PC-9 (cell line): Measurements from ENCODE around the gene NECAB2. TPM values are rescaled to one million over a fixed set of nuclear protein-coding genes. Genes with fewer than 3 reads are reported as not detected.

Experiments
- BruUV-seq: library from RNA; stranded (reverse); fragments of 400-500 nt; replicated peaks from 2 replicates; lab custom pipeline; 2021; lab: Mats Ljungman, UMichigan
- CTCF ChIA-PET: fragments of 300-600 bp; sonication (Branson Sonifier 250); formaldehyde crosslinking; loops from one replicate; lab custom pipeline; 2022; ENCODE audit warnings: antibody characterized with exemption; lab: Charles Lee
- POLR2A ChIA-PET: fragments of 300-600 bp; sonication (Branson Sonifier 250); formaldehyde crosslinking; loops from one replicate; lab custom pipeline; 2022; ENCODE audit warnings: antibody characterized with exemption; ENCODE audit not compliant: unreplicated experiment; lab: Charles Lee
- DNase-seq, 2 experiments: peaks; one replicate each; pipeline versions ENCODE4 v3.0.0 to v3.0.0-alpha.2; 2015 to 2022; ENCODE audit warnings: mixed read lengths in 1 of 2
- H2AFZ ChIP-seq: fragments of 200-600 bp; sonication (generic); 2 replicates; pipeline ENCODE4 v1.8.1; 2017; ENCODE audit warnings: antibody characterized with exemption
- H3F3A ChIP-seq: fragments of 200-600 bp; sonication (generic); 2 replicates; pipeline ENCODE4 v1.8.1; 2017; ENCODE audit warnings: antibody characterized with exemption, mild to moderate bottlenecking, low read depth; ENCODE audit not compliant: insufficient read depth
- H3K27ac ChIP-seq: fragments of 200-600 bp; sonication (generic); 2 replicates; pipeline ENCODE4 v1.6.1; 2016; ENCODE audit warnings: mixed run types
- H3K27me3 ChIP-seq: fragments of 200-600 bp; sonication (generic); 2 replicates; pipeline ENCODE4 v1.6.1; 2016; ENCODE audit warnings: low read depth, mixed run types; ENCODE audit not compliant: insufficient read depth
- H3K36me3 ChIP-seq: fragments of 200-600 bp; sonication (generic); 2 replicates; pipeline ENCODE4 v1.6.1; 2016; ENCODE audit warnings: low read depth, mixed run types
- H3K4me1 ChIP-seq: fragments of 200-600 bp; sonication (generic); replicated peaks from 2 replicates; pipeline ENCODE4 v1.6.1; 2016; ENCODE audit warnings: mixed run types; ENCODE audit not compliant: insufficient read depth
- H3K4me2 ChIP-seq: fragments of 200-600 bp; sonication (generic); 2 replicates; pipeline ENCODE4 v1.6.1; 2017; ENCODE audit warnings: mixed run types
- H3K4me3 ChIP-seq: fragments of 200-600 bp; sonication (generic); 2 replicates; pipeline ENCODE4 v1.6.1; 2016; ENCODE audit warnings: mixed run types
- H3K79me2 ChIP-seq: fragments of 200-600 bp; sonication (generic); 2 replicates; pipeline ENCODE4 v1.6.1; 2017; ENCODE audit warnings: low read depth, mixed run types
- H3K9me2 ChIP-seq: fragments of 200-600 bp; sonication (generic); 2 replicates; pipeline ENCODE4 v1.8.1; 2017; ENCODE audit warnings: mild to moderate bottlenecking; ENCODE audit not compliant: insufficient read depth
- H3K9me3 ChIP-seq: fragments of 200-600 bp; sonication (generic); 2 replicates; pipeline ENCODE4 v1.8.1; 2016; ENCODE audit warnings: low read depth; ENCODE audit not compliant: insufficient read depth
- H4K20me1 ChIP-seq: fragments of 200-600 bp; sonication (generic); 2 replicates; pipeline ENCODE4 v1.8.1; 2017; ENCODE audit not compliant: insufficient read depth
- CTCF ChIP-seq: fragments of 200-600 bp; sonication (generic); conservative IDR thresholded peaks from 2 replicates; pipeline ENCODE4 v1.6.1; 2017; ENCODE audit warnings: mixed run types, antibody characterized with exemption, mild to moderate bottlenecking, moderate library complexity
- EZH2 ChIP-seq: fragments of 200-600 bp; sonication (generic); IDR thresholded peaks from 2 replicates; pipeline ENCODE4 v1.8.0; 2017; ENCODE audit warnings: antibody characterized with exemption, low read depth
- intact Hi-C: fragments of 100-400 bp; cut with micrococcal nuclease; formaldehyde crosslinking; loops from one replicate; pipeline ENCODE4 v1.10.0; 2022; ENCODE audit not compliant: unreplicated experiment
- total RNA-seq: library from RNA; stranded (reverse); gene quantifications from 2 replicates; pipeline ENCODE4 v1.2.3, GENCODE V29; 2021

The NECAB2 gene
- total RNA-seq, 1 experiment from 2014 or later, result 0.74 TPM

GRCh38 chr16:84049403-84050060 is 81.5 kb downstream of the NECAB2 start:
- intact Hi-C loops, result no loop called here
- no peaks in the 10 kb centered on the region for H3F3A ChIP-seq
- no peaks in the 10 kb centered on the region for H3K4me1 ChIP-seq
- no peak overlapping the region for H2AFZ ChIP-seq
- no peaks in the 10 kb centered on the region for H4K20me1 ChIP-seq
- H3K9me2 ChIP-seq, result no peaks in the 10 kb centered on the region
- ChIA-PET POLR2A (no interaction called here), CTCF (no interaction called here)
- H3K27me3 ChIP-seq, result no peaks in the 10 kb centered on the region
- no peak for DNase-seq
- H3K4me2 ChIP-seq, result no peak overlapping the region
- no peaks in the 10 kb centered on the region for H3K9me3 ChIP-seq
- BruUV-seq, result no TSS peak
- H3K4me3 ChIP-seq, result no peak overlapping the region
- H3K36me3 ChIP-seq, result no peaks in the 10 kb centered on the region
- no peak for TF ChIP-seq EZH2
- TF ChIP-seq CTCF, result no peak
- H3K27ac ChIP-seq, result no peak overlapping the region
- no peaks in the 10 kb centered on the region for H3K79me2 ChIP-seq

- H3K27me3 ChIP-seq, result no peaks in the 10 kb centered on the region
- H3K9me2 ChIP-seq, result no peaks in the 10 kb centered on the region
- POLR2A ChIA-PET, result interaction anchor here (0.7 kb wide), 1 partner anchor 70 kb away, joined by 5 read pairs; no protein-coding TSS in a partner anchor
- intact Hi-C loops, result no loop called here
- no peak for TF ChIP-seq CTCF
- TF ChIP-seq EZH2, result no peak
- H3K9me3 ChIP-seq, result no peaks in the 10 kb centered on the region
- H2AFZ ChIP-seq, result no peak overlapping the region
- H3K4me2 ChIP-seq, result no peak overlapping the region
- no peaks in the 10 kb centered on the region for H3K79me2 ChIP-seq
- CTCF ChIA-PET, result no interaction called here
- no peak for DNase-seq
- H3K27ac ChIP-seq, result no peak overlapping the region
- BruUV-seq, result no TSS peak
- H3F3A ChIP-seq, result no peaks in the 10 kb centered on the region
- H4K20me1 ChIP-seq, result no peaks in the 10 kb centered on the region
- no peak overlapping the region for H3K4me3 ChIP-seq
- H3K36me3 ChIP-seq, result no peaks in the 10 kb centered on the region
- H3K4me1 ChIP-seq, result no peaks in the 10 kb centered on the region
Observed at GRCh38 chr16:84050316-84050715, 82.3 kb downstream of the NECAB2 start.

GRCh38 chr16:84052071-84052622 is 84.1 kb downstream of the NECAB2 start:
- intact Hi-C loops, result no loop called here
- Histone ChIP-seq H4K20me1 (no peaks in the 10 kb centered on the region), H3K36me3 (no peaks in the 10 kb centered on the region), H3K9me3 (no peaks in the 10 kb centered on the region), H3K4me2 (no peak overlapping the region), H3K4me3 (no peak overlapping the region), H2AFZ (no peak overlapping the region), H3K9me2 (no peaks in the 10 kb centered on the region), H3K4me1 (no peaks in the 10 kb centered on the region), H3K79me2 (no peaks in the 10 kb centered on the region), H3K27ac (no peak overlapping the region), H3F3A (no peaks in the 10 kb centered on the region), H3K27me3 (no peaks in the 10 kb centered on the region)
- no peak for DNase-seq
- ChIA-PET POLR2A (no interaction called here), CTCF (no interaction called here)
- TF ChIP-seq CTCF (no peak), EZH2 (no peak)
- no TSS peak for BruUV-seq

Other genes starting within 250 kb of the NECAB2 start
- 89.9 and 130 TPM in 2 replicates for gene HSBP1, start 160.3 kb upstream of the NECAB2 start, total RNA-seq
- gene MLYCD, start 69.1 kb upstream of the NECAB2 start, total RNA-seq, result 4.7 and 5.5 TPM in 2 replicates
- gene OSGIN1, start 15.0 kb upstream of the NECAB2 start, total RNA-seq, result 41.3 and 44.8 TPM in 2 replicates
- gene SLC38A8, start 74.6 kb downstream of the NECAB2 start, total RNA-seq, result not detected in 2 replicates
- 80.3 and 96.0 TPM in 2 replicates for gene MBTPS1, start 148.7 kb downstream of the NECAB2 start, total RNA-seq
- 30.5 and 32.1 TPM in 2 replicates for gene HSDL1, start 176.9 kb downstream of the NECAB2 start, total RNA-seq
- 1.2 and 3.9 TPM in 2 replicates for gene DNAAF1, start 177.1 kb downstream of the NECAB2 start, total RNA-seq
- gene TAF1C, start 218.8 kb downstream of the NECAB2 start, total RNA-seq, result 40.2 and 43.0 TPM in 2 replicates
- not detected in 2 replicates for gene ADAD2, start 222.9 kb downstream of the NECAB2 start, total RNA-seq